ENCODE results near the gene MTA3.
"Not testable (repeated sequence)": the region's sequence is repeated elsewhere in the genome, so short reads cannot be mapped to it uniquely, and the experiment has no call there.

Gene MTA3

DNA sequence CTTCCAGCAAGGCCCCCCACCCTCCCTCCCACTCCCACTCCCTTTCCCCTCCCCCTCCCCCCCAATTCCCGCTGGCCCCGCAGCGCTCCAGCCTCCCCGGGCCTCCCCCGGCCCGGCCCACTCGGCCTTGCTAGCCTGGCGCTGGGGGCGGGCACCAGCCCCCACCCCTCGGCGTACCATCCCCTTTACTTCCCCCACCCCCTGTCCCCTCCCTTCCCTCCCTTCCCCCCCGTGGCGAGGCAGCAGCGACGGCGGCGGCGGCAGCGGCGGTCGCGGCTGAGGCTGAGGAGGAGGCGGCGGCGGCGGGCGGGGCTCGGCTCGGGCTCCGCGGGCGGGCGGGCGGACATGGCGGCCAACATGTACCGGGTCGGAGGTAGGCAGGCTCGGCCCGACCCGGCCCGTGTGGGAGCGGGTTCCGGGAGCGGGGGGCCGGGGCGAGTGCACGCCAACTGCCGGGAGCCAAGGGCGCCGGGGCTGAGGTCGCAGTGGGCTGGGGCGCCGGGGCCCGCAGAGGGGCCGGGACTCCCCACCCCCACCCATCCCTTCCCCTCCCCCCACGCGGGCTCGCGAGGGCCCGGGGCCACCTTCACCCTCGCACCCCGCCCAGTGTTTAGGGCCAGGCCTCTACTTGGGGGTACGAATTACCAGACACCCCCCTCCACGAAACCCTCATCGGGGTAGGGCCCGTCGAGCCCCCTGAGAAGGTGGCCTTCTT lies at the start of gene MTA3:
MTA3 (plus strand) TSS at position 232 of the 715 bp plus-strand sequence; CDS start at position 346, 114 bp downstream.
- DNase-seq (ENCODE audit: low spot score): peak; percentile 43

DNA sequence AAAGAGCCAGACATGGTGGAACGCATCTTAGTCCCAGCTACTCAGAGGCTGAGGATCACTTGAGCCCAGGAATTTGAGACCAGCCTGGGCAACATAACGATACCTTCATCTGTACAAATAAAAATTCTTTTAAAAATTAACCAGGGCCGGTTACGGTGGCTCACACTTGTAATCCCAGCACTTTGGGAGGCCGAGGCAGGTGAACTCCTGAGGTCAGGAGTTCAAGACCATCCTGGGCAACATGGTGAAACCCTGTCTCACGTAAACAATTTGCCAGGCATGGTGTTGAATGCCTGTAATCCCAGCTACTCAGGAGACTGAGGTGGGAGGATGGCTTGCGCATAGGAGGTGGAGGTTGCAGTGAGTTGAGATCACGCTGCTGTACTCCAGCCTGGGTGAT lies 48.8 kb upstream of the MTA3 start:
- DNase-seq (ENCODE audit: low spot score): no peak

DNA sequence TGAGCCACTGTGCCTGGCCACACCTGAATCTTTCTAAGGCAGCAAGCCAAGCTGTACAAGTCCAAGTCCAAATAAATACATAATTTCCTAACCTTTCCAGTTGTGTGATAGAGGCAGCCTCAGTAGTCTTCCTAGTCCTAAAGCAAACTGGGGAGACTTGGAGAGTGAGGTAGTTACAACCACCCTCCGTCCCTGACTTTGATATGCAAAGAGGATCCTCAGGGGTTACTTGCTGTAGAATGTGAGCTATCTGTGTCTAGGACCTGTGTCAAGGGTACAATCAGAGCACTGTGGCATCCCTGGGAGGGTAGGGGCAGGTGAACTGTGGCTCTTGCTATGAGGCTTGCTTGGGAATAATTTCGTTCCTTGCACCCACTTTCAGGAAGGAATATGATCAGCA lies 46.4 kb upstream of the MTA3 start:
- DNase-seq (ENCODE audit: low spot score): no peak

DNA sequence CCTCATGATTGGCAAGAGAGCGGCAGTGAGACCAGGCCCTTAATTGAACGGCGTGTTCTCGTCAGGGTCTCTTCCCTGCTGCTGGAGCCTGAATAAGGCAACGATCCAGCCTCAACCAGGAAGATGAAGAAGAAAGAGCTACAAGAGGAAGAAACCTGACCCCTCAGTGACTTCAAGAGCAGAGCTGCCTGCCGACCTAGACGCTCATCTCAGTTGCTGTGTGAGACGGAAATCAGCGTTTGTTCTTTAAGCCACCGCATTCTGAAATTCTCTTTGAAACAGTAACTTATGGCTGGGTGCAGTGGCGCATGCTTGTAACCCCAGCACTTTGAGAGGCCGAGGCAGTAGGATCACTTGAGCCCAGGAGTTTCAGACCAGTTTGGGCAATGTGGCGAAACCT lies 45.1 kb upstream of the MTA3 start:
- DNase-seq (ENCODE audit: low spot score): no peak

DNA sequence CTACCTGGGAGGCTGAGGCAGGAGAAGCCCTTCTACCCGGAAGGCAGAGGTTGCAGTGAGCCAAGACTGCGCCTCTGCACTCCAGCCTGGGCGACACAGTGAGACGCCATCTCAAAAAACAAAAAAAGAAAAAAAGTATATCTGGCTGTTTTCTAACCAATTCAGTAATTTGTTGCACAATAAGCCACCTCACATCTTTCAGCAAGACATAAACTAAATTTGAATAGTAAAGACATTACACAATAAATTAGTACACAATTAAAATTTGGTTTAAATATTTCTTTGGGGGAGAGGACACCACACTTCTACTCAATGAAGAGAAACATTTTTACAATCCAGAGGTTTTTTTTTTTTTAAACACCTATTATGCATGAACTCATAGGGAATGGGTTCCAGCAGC lies 36.0 kb upstream of the MTA3 start:
- DNase-seq (ENCODE audit: low spot score): no peak

DNA sequence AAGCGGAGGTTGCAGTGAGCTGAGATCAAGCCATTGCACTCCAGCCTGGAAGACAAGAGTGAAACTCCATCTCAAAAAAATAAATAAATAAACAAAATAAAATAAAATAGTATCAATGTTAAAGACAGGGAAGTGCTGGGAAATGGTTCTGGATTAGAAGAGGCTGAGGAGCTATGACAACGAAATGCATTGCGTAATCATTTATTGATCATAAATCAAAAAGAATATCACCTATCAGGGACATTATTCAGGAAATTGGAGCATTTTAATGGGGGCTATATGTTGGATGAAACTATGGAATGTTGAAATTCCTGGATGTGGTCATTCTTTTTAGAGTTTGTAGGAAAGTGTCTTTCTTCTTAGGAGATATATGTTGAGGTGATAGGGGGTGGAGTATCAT lies 30.9 kb upstream of the MTA3 start:
- no peak for DNase-seq (ENCODE audit: low spot score)

DNA sequence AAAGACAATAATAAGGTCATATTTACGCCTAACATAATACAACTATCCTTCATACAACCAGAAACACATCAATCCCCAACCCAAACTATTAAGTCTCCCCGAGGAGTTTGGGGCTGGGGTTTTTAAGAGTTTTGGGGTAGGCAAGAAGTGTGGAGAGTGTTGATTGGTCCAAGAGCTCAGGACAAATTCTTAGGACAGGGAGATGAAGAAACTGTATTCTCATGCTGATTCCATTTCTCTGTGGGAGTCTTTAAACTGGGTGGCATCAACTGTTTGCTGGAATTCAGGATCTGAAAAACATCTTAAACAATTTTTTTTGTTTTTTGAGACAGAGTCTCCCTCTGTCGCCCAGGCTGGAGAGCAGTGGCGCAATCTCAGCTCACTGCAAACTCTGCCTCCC lies 25.6 kb upstream of the MTA3 start:
- no peak for DNase-seq (ENCODE audit: low spot score)

DNA sequence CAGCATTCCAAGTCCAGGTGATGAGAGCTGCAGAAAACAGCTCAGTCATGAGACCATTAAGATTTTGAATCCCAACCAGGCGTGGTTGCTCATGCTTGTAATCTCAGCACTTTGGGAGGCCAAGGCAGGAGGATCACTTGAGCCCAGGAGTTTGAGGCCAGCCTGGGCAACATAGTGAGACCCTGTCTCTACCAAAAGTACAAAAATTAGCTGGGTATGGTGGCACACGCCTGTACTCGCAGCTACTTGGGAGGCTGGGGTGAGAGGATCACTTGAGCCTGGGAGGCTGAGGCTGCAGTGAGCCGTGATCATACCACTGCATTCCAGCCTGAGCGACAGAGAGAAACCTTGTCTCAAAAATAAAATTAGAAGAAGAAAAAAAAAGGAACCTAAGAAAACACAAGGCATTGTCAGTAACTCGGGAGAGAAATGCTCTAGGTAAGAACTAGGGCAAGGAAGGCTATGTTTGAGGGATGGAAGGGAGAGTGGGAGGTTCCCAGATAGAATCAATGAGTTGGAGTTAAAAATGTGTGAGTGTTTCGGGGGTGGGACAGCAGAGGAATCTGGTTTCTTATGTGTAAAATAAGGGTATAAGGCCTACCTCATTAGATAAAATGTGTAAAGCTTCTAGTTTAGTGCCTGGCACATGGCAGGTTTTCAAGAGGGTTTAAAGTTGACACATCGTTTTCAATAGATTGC lies 23.3 kb upstream of the MTA3 start:
- DNase-seq (ENCODE audit: low spot score): no peak

DNA sequence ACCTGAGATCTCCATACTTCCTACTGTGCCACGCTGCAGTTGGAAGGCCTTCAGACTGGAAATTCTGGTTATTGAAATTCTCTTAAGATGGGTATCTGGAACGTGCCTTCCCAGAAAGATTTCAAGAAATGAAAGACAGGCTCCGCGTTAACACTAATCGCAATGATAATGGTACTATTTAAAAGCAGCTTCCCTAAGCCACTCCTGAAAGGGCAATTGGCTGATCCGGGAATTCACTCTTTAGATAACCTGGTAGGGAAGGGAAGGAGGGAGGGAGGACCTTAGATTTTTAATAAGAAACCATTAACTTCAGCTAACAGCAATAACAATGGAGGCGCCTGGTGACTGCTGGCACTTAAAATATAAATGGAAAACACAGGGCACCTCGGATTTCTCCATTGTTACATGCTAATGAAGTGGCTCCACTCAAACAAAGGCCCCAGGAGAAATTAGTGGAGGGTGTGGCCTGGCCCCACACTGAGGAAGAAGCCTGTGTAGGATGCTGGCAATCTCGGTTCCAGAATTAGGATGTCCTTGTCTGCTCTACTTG lies 22.5 kb upstream of the MTA3 start:
- DNase-seq (ENCODE audit: low spot score): no peak

DNA sequence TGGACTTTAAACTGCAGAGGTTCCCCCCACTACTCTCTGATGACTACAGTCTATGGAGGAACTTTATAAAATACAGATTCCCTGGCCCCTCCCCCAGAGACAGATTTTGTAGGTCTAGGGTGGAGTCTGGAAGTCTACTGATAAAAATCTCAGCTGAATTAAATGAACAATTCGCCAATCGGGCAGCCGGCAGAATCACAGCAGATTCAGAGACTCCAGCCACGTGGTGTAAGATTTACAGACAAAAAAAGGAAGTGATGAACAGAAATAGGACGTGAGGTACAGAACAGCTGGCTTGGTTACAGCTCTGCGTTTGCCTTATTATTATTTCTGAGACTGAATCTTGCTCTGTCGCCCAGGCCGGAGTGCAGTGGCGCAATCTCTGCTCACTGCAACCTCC lies 21.4 kb upstream of the MTA3 start:
- no peak for DNase-seq (ENCODE audit: low spot score)

DNA sequence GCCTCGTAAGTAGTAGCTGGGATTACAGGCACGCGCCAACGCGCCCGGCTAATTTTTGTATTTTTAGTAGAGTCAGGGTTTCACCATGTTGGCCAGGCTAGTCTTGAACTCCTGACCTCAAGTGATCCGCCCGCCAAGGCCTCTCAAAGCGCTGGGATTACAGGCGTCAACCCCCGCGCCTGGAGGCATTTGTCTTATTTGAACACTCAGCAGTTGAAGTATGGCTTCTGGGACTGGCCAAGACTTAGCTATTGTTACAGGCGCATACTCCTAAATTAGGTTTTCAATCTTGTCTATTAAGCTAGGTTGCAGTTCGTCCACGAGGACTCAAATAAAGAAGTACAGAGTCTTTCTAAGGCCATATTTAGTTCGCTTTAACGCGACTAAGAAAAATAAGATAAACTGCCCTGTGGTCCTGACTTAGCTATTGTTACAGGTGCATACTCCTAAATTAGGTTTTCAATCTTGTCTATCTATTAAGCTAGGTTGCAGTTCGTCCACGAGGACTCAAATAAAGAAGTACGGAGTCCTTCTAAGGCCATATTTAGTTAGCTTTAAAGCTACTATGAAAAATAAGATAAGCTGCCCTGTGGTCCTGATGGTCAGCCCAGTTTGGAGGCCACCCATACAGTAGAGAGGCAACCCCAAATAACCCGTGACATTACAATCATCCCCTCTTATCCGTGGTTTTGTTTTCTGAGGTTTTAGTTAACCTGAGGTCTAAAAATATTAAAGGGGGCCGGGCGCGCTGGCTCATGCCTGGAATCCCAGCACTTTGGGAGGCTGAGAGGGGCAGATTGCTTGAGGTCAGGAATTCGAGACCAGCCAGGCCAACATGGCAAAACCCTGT lies 20.8 kb upstream of the MTA3 start:
- no peak for DNase-seq (ENCODE audit: low spot score)

DNA sequence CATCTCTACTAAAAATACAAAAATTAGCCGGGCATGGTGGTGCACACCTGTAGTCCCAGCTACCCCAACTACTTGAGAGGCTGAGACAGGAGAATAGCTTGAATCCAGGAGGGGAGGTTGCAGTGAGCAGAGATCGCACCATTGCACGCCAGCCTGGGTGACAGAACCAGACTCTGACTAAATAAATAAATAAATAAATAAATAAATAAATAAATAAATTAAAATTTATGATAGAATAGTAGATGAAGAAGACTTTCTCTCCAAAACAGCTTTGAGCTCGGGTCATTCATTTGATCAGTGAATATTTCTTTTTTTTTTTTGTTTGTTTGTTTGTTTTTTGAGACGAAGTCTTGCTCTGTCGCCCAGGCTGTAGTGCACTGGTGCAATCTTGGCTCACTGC lies 17.6 kb upstream of the MTA3 start:
- DNase-seq (ENCODE audit: low spot score): no peak

DNA sequence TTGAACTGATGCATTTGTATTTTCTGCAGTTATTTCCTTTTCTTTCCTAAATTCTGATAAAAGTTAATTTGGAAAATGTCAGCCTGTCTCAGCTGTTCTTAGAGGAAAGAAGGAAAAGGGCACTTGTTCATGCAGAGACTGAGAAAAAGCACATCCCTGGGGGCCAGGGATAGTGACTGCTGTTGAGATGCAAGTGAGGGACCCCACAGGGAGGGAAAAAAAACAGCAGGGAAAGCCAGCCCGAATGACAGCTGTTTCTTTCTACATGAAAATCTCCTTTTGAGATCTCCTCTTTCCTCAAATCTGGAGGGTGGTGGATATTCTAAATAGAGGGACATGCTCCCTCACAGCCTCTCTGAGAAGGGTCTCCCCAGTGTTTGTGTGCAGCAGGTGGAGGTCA lies 14.0 kb upstream of the MTA3 start:
- DNase-seq (ENCODE audit: low spot score): no peak

DNA sequence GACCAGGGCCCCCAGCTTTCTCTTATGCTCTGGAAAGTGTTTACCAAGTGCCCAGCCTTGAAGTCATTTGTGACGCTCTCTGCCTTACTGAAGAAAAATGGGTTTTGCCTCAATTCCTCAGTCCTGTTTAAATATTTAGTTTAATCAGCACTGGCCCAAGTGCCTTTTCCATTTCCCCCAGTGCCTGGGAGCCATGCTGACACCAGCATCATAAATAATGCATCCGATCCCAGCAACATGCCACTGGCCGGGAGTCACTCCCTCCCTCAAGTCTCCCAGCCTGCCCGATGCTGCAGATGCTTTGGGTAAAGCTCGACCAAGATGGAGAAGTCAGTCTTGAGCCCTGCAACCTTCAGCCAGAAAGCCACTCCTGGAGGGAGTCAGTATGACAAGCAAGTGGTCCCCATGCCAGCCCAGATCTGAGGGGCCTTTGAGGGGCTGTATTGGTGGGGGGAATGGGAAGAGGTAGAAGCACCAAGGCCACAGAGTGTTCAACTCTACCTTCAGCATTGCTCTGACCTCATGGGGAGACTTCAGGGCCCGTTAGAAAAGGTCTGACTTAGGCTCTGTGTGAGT lies 12.0 kb upstream of the MTA3 start:
- no peak for DNase-seq (ENCODE audit: low spot score)

DNA sequence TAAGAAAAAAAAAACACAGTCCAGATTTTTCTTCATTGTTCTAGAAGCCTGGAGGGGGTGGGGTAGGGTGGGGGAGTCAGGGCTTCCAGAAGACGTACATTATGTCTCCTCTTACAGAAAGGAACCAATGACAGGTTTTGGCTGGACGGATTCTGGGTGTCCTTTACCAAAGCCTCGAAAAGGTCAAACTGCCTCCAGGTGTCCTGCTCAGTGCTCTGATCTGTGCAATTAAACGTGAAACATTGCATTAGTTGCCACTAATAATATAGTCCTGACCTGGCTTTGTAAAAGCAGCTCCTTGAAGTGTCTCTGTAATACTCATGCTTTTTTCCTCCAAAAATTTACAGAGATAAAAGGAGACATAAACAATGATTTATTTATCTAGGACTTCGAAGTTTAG lies 11.1 kb upstream of the MTA3 start:
- no peak for DNase-seq (ENCODE audit: low spot score)

DNA sequence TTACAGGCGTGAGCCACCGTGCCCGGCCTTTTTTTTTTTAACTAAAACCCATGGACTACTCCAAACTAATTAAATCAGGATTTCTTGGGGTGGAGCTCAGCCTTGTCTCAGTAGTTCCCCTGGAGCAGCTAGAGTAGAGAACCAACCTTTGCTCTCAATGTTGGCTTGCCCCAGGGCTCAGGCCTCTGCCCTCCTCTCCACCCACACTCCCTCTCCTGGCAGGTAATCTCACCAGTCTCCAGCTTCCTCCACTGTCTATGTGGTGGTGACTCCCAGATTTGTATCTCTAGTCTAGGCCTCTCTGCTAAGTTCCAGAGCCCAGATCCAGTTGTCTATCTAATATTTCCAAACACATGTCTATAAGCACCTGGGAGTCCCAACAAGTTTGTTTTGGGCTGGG lies 9.6 kb upstream of the MTA3 start:
- DNase-seq (ENCODE audit: low spot score): peak; percentile 76

DNA sequence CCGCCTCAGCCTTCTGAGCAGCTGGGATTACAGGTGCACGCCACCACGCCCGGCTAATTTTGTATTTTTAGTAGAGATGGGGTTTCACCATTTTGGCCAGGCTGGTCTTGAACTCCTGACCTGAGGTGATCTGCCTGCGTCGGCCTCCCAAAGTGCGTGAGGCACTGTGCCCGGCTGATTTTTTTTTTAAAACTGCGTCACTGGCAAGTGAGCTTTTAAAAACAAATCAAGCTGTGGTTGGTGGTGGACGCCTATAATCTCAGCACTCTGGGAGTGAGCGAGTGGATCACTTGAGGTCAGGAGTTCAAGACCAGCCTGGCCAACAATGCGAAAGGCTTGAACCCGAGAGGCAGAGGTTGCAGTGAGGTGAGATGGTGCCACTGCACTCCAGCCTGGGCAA lies 8.3 kb upstream of the MTA3 start:
- not testable (repeated sequence) for DNase-seq (ENCODE audit: low spot score)

DNA sequence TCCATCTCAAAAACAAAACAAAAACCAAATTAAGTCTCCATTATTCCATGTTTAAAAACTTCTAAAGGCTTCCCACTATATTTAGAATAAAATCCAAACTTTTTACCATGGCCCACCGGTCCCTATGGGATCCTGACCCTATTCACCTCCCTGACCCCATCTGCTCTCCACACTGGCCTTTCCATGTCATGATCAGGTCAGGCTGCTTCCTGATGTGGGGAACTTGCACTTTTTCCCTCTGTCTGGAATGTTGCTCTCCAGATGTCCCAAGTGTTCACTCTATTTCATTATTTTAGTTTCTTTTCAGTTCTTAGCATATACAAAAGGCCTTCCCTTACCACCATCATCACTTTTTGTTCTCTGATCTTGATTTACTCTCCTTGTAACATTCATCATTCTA lies 7.5 kb upstream of the MTA3 start:
- DNase-seq (ENCODE audit: low spot score): no peak

DNA sequence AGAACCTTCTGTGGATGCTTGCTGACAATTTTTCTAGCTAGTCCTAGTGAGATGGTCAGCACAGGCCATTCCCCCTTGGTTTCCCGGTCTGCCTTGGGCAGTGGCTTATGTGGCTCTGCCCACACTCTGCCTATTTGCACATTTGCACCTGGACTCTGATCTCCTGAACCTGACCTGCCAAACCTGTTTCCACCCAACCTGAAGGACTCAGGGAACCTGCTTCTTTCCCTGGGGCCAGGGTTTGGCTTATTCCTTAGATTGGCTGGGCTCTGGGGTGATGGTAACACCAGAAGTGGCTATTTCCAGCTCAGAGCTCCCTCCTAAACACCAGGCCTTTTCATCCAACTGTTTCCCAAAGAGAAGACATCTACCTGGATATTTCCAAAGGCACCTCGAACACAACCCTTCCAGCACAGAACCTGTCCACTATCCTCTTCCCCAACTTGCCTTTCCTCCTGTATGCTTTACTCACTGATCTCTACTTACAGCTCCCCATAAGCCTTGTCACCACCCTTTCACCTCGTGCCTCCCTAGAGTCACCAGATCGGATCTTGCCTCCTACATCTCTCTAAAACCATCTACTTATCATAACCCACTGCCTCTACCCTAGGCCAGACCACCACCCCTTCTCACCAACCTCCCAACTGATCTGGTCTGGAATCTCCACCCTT lies 5.8 kb upstream of the MTA3 start:
- peak; percentile 75 for DNase-seq (ENCODE audit: low spot score)

DNA sequence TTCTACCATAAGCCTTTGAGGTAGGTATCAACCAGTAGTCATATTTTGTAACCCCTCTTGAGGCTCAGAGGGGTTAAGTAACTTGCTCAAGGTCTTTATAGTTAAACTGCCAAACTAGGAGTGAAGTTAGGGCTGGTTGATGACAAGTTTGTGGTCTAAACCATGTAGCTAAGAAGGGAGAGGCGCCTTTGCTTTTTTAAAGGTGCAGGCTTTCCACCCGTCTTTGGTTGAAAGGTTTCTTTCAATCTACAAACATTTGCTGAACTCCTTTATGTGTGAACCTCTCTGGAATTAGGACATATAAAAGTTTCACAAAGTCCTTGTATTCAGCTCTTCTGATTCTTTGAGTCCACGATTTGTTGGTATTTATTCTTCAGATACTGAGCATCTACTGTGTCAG lies 2.4 kb upstream of the MTA3 start:
- DNase-seq (ENCODE audit: low spot score): no peak

DNA sequence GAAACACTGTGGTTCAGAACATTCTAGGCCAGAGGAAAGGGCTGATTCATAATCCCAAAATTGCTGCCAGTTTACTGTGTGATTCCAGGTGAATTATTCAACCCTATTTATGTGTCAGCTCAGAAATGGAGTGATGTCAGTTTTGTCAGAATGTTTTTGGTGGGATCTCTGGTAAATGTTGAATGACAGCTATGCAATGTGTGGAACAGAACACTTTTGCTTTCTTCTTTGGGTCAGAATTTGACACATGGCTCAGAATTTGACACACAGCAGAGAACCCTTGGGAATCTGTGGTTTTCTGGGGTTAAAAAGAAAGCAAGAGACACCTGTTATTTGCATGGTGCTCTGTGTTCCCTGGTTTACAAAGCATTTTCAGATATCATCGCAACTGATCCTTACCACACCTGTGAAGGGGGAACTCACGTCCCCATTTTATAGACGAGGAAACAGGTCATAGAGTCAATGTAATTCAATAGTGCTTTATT lies 1.6 kb upstream of the MTA3 start:
- no peak for DNase-seq (ENCODE audit: low spot score)

DNA sequence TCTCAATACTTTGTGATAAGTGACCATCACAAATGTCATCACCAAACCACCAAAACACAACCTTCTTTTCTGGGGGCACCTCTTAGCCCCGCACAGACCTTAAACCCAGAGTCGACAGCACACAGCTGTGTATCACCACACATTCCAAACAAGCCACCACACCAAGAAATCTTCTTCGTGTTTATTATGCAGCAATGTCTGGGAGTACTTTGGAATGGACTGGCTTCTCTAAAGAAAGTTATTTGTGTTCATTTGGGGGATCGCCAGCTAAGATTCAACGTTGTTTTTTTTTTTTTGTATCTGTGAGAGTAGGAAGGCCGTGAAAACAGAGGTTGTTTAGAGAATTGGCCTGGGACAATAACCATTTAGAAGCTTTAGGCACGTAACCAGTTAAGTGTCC lies 1.1 kb upstream of the MTA3 start:
- no peak for DNase-seq (ENCODE audit: low spot score)
